Hematopoietic multipotent progenitor cell treated with erythropoietin and hydrocortisone succinate and interleukin-3 and kit ligand, for 4 days (in vitro differentiated cells): Measurements from ENCODE around the gene GPR107.
A peak's percentile ranks its signal among the peaks of the same experiment; 100 is the strongest.

Source experiments
- DNase-seq: peaks from one replicate; pipeline ENCODE4 v3.0.0-alpha.2; 2015

GPR107 gene

GRCh38 chr9:130188860-130189481 lies 135.3 kb downstream of the GPR107 start:
- peak; percentile 39 for DNase-seq
